Activated B cell treated with CpG ODN at 0.5 μM for 24 hours (primary cell): ENCODE measurements around the gene SPTLC3. TPM values are rescaled to one million over a fixed set of nuclear protein-coding genes. Genes with fewer than 3 reads are reported as not detected.

Source experiments
- ATAC-seq: fragments of 200-7000 bp; cut with Tn5 transposase; one replicate; pipeline ENCODE4 v1.10.0; 2021; ENCODE audit warnings: low read depth, mild to moderate bottlenecking, moderate library complexity
- CTCF ChIA-PET: fragments of 350-600 bp; sonication (Branson Sonifier 250); formaldehyde crosslinking; loops from one replicate; lab custom pipeline; 2021; ENCODE audit warnings: antibody characterized with exemption; lab: Charles Lee
- POLR2A ChIA-PET: fragments of 350-600 bp; sonication (Branson Sonifier 250); formaldehyde crosslinking; loops from one replicate; lab custom pipeline; 2021; ENCODE audit warnings: antibody characterized with exemption; lab: Charles Lee
- DNase-seq: peaks from one replicate; pipeline ENCODE4 v3.0.0; 2022
- H3K27ac Mint-ChIP-seq: one replicate; pipeline ENCODE4 v1.8.0; 2020; ENCODE audit warnings: mixed read lengths
- H3K27me3 Mint-ChIP-seq: one replicate; pipeline ENCODE4 v1.8.0; 2021; ENCODE audit warnings: mixed read lengths
- H3K36me3 Mint-ChIP-seq: one replicate; pipeline ENCODE4 v1.8.0; 2021; ENCODE audit warnings: low read depth, mixed read lengths
- H3K4me1 Mint-ChIP-seq: one replicate; pipeline ENCODE4 v1.8.0; 2021; ENCODE audit warnings: mixed read lengths
- H3K4me3 Mint-ChIP-seq: one replicate; pipeline ENCODE4 v1.8.0; 2020; ENCODE audit warnings: mild to moderate bottlenecking, mixed read lengths
- H3K9me3 Mint-ChIP-seq: one replicate; pipeline ENCODE4 v1.8.0; 2020; ENCODE audit warnings: mixed read lengths
- CTCF ChIP-seq: fragments of 200-600 bp; IDR thresholded peaks from one replicate; pipeline ENCODE4 v1.8.0; 2022; ENCODE audit warnings: antibody characterized with exemption, mild to moderate bottlenecking
- intact Hi-C: fragments of 100-400 bp; cut with micrococcal nuclease; formaldehyde crosslinking; loops from one replicate; pipeline ENCODE4 v1.15.1; 2024
- total RNA-seq: library from RNA; stranded (reverse); gene quantifications from 2 replicates; pipeline ENCODE4 v1.2.3, GENCODE V29; 2022

SPTLC3 gene
- total RNA-seq, 1 donor from 2014 or later, result not detected

DNA sequence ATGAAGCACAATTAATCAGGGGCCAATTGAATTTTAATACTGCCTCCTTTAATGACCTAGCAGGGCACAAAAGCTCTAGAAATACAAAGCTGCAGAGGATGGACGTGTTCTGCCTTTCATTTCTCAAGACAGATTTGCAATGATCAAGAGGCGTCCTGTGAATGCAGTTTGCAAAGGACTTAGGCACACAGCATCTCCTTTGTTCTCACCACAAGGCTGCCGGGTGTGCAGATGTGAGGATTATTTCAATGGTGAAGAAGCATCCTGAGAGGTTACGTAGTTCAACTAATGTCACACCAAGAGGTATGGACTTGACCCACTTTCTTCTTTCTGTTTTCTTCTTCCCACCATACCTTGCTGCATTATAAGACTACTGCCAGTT is 42.9 kb upstream of the SPTLC3 start:
- Mint-ChIP-seq H3K9me3 (no peaks in the 10 kb centered on the region), H3K27me3 (no peaks in the 10 kb centered on the region), H3K4me1 (no peaks in the 10 kb centered on the region), H3K27ac (no peak overlapping the region), H3K4me3 (no peak overlapping the region), H3K36me3 (no peaks in the 10 kb centered on the region)
- no peak for ATAC-seq
- intact Hi-C loops, result no loop called here
- CTCF ChIA-PET, result no interaction called here
- no peak for DNase-seq
- POLR2A ChIA-PET, result no interaction called here
- TF ChIP-seq CTCF, result no peak

- TF ChIP-seq CTCF, result no peak
- Mint-ChIP-seq H3K27ac (no peak overlapping the region), H3K4me1 (no peaks in the 10 kb centered on the region), H3K9me3 (no peaks in the 10 kb centered on the region), H3K27me3 (no peaks in the 10 kb centered on the region), H3K36me3 (no peaks in the 10 kb centered on the region), H3K4me3 (no peak overlapping the region)
- intact Hi-C loops, result no loop called here
- no peak for DNase-seq
- ChIA-PET POLR2A (no interaction called here), CTCF (no interaction called here)
- ATAC-seq, result no peak
Measured at GRCh38 chr20:12966468-12967085, 42.2 kb upstream of the SPTLC3 start.

DNA sequence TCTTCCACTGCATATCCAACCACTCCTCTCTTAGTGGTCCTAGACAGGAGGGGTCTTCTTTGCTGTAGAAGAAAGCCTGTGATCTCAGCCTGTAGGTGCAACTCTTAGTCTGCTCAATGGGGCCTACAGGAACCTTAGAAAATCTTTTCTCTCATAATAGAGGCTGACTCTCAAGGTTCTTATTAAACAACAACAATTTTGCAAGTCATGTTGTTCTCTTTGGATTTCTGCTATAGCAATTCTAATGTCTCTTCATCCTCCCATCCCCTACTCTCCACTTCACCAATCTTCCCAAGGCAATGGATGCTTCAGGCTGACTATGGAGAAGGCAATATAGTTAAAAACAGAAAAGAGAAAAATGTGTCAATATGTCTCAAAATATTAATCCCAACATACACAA is 40.8 kb upstream of the SPTLC3 start:
- POLR2A ChIA-PET, result no interaction called here
- intact Hi-C loops, result no loop called here

DNA sequence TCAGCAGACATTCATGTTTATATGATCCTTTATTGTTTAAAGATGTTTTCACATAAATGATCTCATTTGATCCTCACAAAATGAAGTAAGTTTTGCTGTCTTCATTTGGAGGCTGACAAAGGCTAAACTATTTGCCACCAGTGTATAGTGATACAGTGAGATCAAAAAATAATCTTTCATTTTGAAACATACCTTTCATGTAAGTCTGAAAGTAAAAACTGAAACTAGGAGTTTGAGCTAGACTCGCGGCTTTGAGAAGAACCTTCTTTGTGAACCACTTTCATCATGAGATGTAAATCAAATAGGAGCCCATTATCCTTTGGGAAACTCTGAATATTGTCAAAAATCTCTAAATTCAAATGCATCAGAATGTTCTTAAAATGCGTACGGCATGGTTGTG is 40.3 kb upstream of the SPTLC3 start:
- CTCF ChIA-PET, result no interaction called here
- Mint-ChIP-seq H3K27me3 (no peaks in the 10 kb centered on the region), H3K4me1 (no peaks in the 10 kb centered on the region), H3K36me3 (no peaks in the 10 kb centered on the region), H3K9me3 (no peaks in the 10 kb centered on the region), H3K4me3 (no peak overlapping the region), H3K27ac (no peak overlapping the region)
- ATAC-seq, result no peak
- DNase-seq, result no peak
- intact Hi-C loops, result no loop called here
- POLR2A ChIA-PET, result no interaction called here
- TF ChIP-seq CTCF, result no peak

More for the DNA sequence above, 40.8 kb upstream of the SPTLC3 start:
- no peaks in the 10 kb centered on the region for H3K36me3 Mint-ChIP-seq
- H3K4me3 Mint-ChIP-seq, result no peak overlapping the region
- DNase-seq (no peak), ATAC-seq (no peak)
- CTCF ChIA-PET, result no interaction called here
- TF ChIP-seq CTCF, result no peak
- H3K27me3 Mint-ChIP-seq, result no peaks in the 10 kb centered on the region
- H3K27ac Mint-ChIP-seq, result no peak overlapping the region
- no peaks in the 10 kb centered on the region for H3K9me3 Mint-ChIP-seq
- H3K4me1 Mint-ChIP-seq, result no peaks in the 10 kb centered on the region

GRCh38 chr20:12969071-12969669 is 39.6 kb upstream of the SPTLC3 start:
- no peaks in the 10 kb centered on the region for H3K9me3 Mint-ChIP-seq
- CTCF ChIA-PET, result no interaction called here
- H3K27me3 Mint-ChIP-seq, result no peaks in the 10 kb centered on the region
- no peak overlapping the region for H3K27ac Mint-ChIP-seq
- intact Hi-C loops, result no loop called here
- no peak overlapping the region for H3K4me3 Mint-ChIP-seq
- no peaks in the 10 kb centered on the region for H3K36me3 Mint-ChIP-seq
- ATAC-seq (no peak), DNase-seq (no peak)
- TF ChIP-seq CTCF, result no peak
- POLR2A ChIA-PET, result no interaction called here
- no peaks in the 10 kb centered on the region for H3K4me1 Mint-ChIP-seq
